HG03571 (cell line): ENCODE measurements around the gene ADAM12.
"Not testable (repeated sequence)": the region's sequence is repeated elsewhere in the genome, so short reads cannot be mapped to it uniquely, and the experiment has no call there.

ENCODE experiments used
- ATAC-seq: cut with Tn5 transposase; IDR thresholded peaks from one replicate; pipeline ENCODE4 v1.9.1; 2021; ENCODE audit not compliant: unreplicated experiment

ADAM12 gene

DNA sequence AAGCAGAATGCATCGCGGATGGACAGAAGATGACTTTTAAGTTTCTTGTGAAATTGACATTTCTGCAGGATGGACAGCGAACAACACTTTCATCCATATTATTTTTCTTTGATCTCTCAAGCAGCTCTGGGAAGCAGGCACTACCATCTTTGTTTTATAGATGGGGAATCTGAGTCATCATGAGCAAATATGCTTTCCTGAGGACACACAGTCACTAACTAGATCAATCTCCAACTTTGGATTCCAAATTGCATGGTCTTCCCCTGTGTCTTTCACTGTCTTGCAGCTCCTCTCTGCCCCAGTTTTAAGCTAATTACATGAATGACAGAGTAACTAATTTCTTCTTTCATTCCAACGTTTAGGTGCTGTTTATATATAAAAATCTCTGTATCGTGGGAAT, 201.5 kb downstream of the ADAM12 start:
- ATAC-seq: no peak

DNA sequence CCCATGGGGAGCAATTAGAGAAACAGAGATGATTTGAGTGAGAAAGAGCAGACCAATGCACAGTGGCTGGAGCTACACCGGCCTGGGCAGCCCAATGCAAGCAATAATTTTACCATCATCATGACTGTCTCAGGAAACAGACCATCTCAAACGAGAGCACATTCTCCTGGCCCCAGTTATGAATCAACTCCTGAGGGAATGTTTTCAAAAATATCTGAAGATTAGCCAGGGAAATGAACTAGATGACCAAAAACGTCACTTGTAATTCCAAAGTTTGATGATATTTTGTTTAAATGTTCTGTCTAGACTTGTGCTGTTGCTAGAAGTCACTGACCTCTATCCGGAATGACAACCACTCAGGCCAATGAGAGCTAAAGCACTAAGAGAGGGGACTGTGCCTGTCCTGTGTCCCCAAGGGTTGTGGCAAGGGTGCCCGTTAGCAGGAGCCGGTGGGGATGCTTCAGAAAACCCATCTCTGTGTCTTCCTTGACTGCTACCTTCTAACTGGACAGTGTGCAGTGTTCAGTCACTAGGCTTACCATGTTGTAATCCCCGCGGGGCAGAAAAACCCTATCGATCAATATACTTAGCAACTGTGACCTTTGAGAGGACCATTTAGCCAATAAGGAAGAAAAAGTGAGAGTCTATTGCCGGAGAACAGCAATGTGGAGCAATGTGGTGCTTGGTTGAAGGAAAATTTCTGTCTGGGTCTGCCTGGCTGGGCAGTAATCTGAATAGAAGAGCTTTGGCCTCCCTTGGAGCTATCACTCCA, 202.4 kb downstream of the ADAM12 start:
- ATAC-seq: no peak

- ATAC-seq: no peak
These were observed 206.7 kb downstream of the ADAM12 start for GRCh38 chr10:126181626-126182025.

- peak; percentile 51 for ATAC-seq
These were observed 208.6 kb downstream of the ADAM12 start for GRCh38 chr10:126179637-126180036.

- no peak for ATAC-seq
These were observed 210.8 kb downstream of the ADAM12 start for GRCh38 chr10:126177417-126178030.

DNA sequence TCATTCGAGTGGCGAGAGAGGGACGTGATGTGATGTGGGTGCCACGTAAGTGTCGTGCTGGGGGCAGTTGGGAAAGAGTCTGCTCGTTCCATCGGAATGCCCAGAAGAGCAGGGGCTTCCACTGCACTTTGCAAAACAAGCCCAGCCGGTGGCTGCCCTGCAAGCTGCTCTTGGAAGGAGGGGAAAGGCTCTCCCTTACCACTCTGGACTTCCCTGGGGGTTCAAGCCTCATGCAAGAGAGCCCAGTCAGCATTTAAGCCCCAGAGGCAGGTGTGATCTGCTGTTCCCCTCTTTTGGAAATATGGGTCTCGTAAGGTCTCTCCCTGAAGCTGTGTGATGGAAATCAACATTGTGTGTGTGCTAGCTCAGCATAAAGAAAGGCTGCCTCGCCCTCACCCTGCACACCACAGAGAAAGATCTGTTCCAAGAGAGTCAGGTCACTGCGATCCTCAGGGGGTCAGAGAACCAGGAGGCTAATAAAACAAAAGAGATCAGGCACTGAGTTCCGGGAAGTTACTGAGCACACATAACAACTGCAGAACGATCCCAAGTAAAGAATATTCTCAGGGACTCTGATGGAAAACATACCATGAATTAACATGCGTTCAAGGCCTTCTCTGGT, 212.5 kb downstream of the ADAM12 start:
- no peak for ATAC-seq

DNA sequence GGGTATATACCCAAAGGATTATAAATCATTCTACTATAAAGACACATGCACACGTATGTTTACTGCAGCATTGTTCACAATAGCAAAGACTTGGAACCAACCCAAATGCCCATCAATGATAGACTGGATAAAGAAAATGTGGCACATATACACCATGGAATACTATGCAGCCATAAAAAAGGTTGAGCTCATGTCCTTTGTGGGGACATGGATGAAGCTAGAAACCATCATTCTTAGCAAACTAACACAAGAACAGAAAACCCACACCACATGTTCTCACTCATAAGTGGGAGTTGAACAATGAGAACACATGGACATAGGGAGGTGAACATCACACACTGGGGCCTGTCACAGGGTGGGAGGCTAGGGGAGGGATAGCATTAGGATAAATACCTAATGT, 215.5 kb downstream of the ADAM12 start:
- not testable (repeated sequence) for ATAC-seq

GRCh38 chr10:126171555-126171954, 216.7 kb downstream of the ADAM12 start:
- no peak for ATAC-seq

GRCh38 chr10:126170776-126171175, 217.5 kb downstream of the ADAM12 start:
- ATAC-seq: no peak

- no peak for ATAC-seq
These were observed 217.9 kb downstream of the ADAM12 start for GRCh38 chr10:126170371-126170770.

- ATAC-seq: no peak
These were observed 218.4 kb downstream of the ADAM12 start for GRCh38 chr10:126169899-126170298.

DNA sequence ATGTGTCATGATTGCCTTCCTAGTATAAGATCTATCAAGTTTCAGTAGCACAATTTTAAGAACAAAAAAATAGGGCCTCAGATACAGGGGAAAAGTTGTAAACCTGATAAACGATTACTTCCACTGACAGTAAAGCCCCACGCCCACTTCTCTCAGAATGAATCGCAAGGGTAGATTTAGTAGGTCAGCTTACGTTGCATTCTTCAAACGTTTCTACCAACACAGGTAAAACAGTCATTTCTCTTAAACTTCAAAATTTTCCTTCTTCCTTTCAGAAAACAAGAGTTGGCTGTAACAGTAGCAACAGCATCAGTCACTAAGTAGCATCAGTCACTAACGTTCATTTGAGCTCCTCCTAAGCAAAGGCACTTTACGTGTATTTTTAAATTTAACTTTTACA, 221.5 kb downstream of the ADAM12 start:
- no peak for ATAC-seq

- no peak for ATAC-seq
These were observed 222.4 kb downstream of the ADAM12 start for GRCh38 chr10:126165874-126166273.

DNA sequence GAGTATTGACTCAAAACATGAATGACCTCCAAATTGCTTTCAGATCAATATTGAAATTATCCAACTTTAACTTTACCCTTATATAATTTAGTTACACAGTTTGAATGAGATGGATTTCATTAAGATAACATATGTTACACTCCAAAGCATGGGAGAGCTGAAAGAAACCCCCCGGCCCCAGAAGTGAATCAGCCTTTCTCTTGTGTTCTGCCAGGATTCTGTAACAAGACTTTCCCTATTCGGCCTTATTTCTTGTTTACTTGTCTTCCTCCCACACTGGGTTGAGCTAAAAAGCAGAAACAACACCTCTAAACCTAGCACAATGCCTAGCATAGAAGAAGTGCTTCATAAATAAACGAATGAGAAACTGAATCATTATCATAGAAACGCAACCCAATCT, 224.8 kb downstream of the ADAM12 start:
- no peak for ATAC-seq

- ATAC-seq: no peak
These were observed 226.6 kb downstream of the ADAM12 start for GRCh38 chr10:126161691-126162090.

- ATAC-seq: no peak
These were observed 227.2 kb downstream of the ADAM12 start for GRCh38 chr10:126160971-126161630.

DNA sequence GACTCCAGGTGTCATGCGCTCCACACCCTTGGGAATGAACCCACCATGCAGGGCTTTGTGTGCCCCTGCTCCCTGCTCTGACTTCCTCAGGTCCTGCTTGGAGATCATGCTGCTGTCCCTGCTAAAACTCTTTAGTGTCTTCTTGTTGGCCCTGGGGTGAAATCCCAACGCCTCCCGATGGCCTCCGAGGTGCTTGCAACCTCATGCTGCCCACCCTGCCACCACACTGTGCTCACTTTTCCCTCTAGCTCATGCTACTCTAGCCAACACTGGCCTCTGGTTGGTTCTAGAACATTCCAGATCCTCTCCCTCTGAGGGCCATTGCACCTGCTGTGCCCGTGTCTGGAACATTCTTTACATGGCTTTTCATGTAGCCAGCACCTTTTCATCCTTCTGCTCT, 227.7 kb downstream of the ADAM12 start:
- ATAC-seq: no peak

GRCh38 chr10:126158133-126158892, 230.0 kb downstream of the ADAM12 start:
- ATAC-seq: no peak

DNA sequence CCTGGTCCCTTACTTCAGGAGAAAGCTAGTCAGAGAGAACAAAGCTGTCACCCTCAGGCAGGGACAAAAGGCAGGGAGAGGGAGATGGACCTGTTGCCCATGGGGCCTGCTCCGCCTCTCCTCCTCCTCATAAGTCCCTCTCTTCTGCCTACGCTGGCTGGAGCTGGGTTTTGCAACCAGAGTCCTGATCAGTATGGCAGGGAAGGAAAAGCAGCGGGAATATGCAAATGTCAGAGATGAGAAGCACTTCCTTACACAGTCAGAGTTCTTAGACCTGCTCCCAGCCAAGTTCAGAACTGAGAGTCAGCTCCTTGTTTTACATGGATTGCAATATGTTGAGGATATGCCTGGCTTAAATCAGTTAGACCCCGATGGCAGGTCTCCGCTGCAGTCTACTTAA, 231.1 kb downstream of the ADAM12 start:
- ATAC-seq: no peak

- no peak for ATAC-seq
These were observed 231.8 kb downstream of the ADAM12 start for GRCh38 chr10:126156503-126156902.

- no peak for ATAC-seq
These were observed 232.3 kb downstream of the ADAM12 start for GRCh38 chr10:126156012-126156411.
